Muscle layer of colon (tissue), 2 donors: ENCODE data around the gene SUPT3H.

Source experiments
- H3K27ac ChIP-seq: one replicate; pipeline ENCODE4 v1.7.0; 2013; ENCODE audit warnings: low read depth, mild to moderate bottlenecking, low read length, moderate library complexity
- H3K27me3 ChIP-seq, 2 donors: one replicate each; pipeline ENCODE4 v1.7.0; 2013; ENCODE audit warnings: low read length in 2 of 2, mild to moderate bottlenecking in 2 of 2; ENCODE audit not compliant: insufficient read depth in 2 of 2, control insufficient read depth in 1 of 2
- H3K36me3 ChIP-seq: one replicate; pipeline ENCODE4 v1.7.0; 2013; ENCODE audit warnings: mild to moderate bottlenecking, low read length; ENCODE audit not compliant: insufficient read depth
- H3K4me1 ChIP-seq: one replicate; pipeline ENCODE4 v1.7.0; 2013; ENCODE audit warnings: mild to moderate bottlenecking, low read length; ENCODE audit not compliant: insufficient read depth
- H3K4me3 ChIP-seq, 2 donors: one replicate each; pipeline ENCODE4 v1.7.0; 2013; ENCODE audit warnings: low read length in 2 of 2, low read depth in 1 of 2, mild to moderate bottlenecking in 1 of 2, moderate library complexity in 1 of 2
- H3K9ac ChIP-seq: one replicate; pipeline ENCODE4 v1.7.0; 2013; ENCODE audit warnings: low read length
- H3K9me3 ChIP-seq: one replicate; pipeline ENCODE4 v1.7.0; 2013; ENCODE audit warnings: mild to moderate bottlenecking, low read length
- donor health status: abdominal sarcoma.
- donor health status: Adenocarcinoma of cecum.

The SUPT3H gene

GRCh38 chr6:45132059-45132458 lies 245.7 kb downstream of the SUPT3H start:
- Histone ChIP-seq H3K36me3 (no peaks in the 10 kb centered on the region), H3K4me3 (no peak overlapping the region), H3K4me1 (no peaks in the 10 kb centered on the region), H3K9me3 (no peaks in the 10 kb centered on the region), H3K27me3 (no peaks in the 10 kb centered on the region), H3K9ac (no peak overlapping the region), H3K27ac (no peak overlapping the region)

- no peak overlapping the region for H3K27ac ChIP-seq
- no peaks in the 10 kb centered on the region for H3K9me3 ChIP-seq
- H3K4me1 ChIP-seq: no peaks in the 10 kb centered on the region
- no peak overlapping the region for H3K4me3 ChIP-seq
- H3K27me3 ChIP-seq: no peaks in the 10 kb centered on the region
- H3K36me3 ChIP-seq: no peaks in the 10 kb centered on the region
- no peak overlapping the region for H3K9ac ChIP-seq
Observed at GRCh38 chr6:45129051-45129450, 248.7 kb downstream of the SUPT3H start.

GRCh38 chr6:45127185-45127584 lies 250.5 kb downstream of the SUPT3H start:
- no peak overlapping the region for H3K27ac ChIP-seq
- no peaks in the 10 kb centered on the region for H3K9me3 ChIP-seq
- H3K4me3 ChIP-seq: no peak overlapping the region
- H3K4me1 ChIP-seq: no peaks in the 10 kb centered on the region
- no peak overlapping the region for H3K9ac ChIP-seq
- no peaks in the 10 kb centered on the region for H3K36me3 ChIP-seq
- no peaks in the 10 kb centered on the region for H3K27me3 ChIP-seq

GRCh38 chr6:45126033-45126432 lies 251.7 kb downstream of the SUPT3H start:
- no peaks in the 10 kb centered on the region for H3K36me3 ChIP-seq
- H3K4me3 ChIP-seq: no peak overlapping the region
- H3K27ac ChIP-seq: no peak overlapping the region
- H3K4me1 ChIP-seq: no peaks in the 10 kb centered on the region
- no peak overlapping the region for H3K9ac ChIP-seq
- H3K27me3 ChIP-seq: no peaks in the 10 kb centered on the region
- H3K9me3 ChIP-seq: no peaks in the 10 kb centered on the region

- no peaks in the 10 kb centered on the region for H3K36me3 ChIP-seq
- H3K4me1 ChIP-seq: no peaks in the 10 kb centered on the region
- H3K4me3 ChIP-seq: no peak overlapping the region
- H3K9ac ChIP-seq: no peak overlapping the region
- no peaks in the 10 kb centered on the region for H3K27me3 ChIP-seq
- H3K27ac ChIP-seq: no peak overlapping the region
- H3K9me3 ChIP-seq: no peaks in the 10 kb centered on the region
Observed at GRCh38 chr6:45123023-45123422, 254.7 kb downstream of the SUPT3H start.

- H3K27me3 ChIP-seq: no peaks in the 10 kb centered on the region
- no peak overlapping the region for H3K27ac ChIP-seq
- no peak overlapping the region for H3K4me3 ChIP-seq
- no peaks in the 10 kb centered on the region for H3K4me1 ChIP-seq
- no peaks in the 10 kb centered on the region for H3K36me3 ChIP-seq
- no peaks in the 10 kb centered on the region for H3K9me3 ChIP-seq
- H3K9ac ChIP-seq: no peak overlapping the region
Observed at GRCh38 chr6:45118754-45119153, 259.0 kb downstream of the SUPT3H start.

- no peaks in the 10 kb centered on the region for H3K4me1 ChIP-seq
- H3K27me3 ChIP-seq: no peaks in the 10 kb centered on the region
- H3K36me3 ChIP-seq: no peaks in the 10 kb centered on the region
- H3K9me3 ChIP-seq: no peaks in the 10 kb centered on the region
- no peak overlapping the region for H3K9ac ChIP-seq
- no peak overlapping the region for H3K27ac ChIP-seq
- H3K4me3 ChIP-seq: no peak overlapping the region
Observed at GRCh38 chr6:45116714-45117410, 260.9 kb downstream of the SUPT3H start.

GRCh38 chr6:45115696-45116095 lies 262.0 kb downstream of the SUPT3H start:
- Histone ChIP-seq H3K4me1 (no peaks in the 10 kb centered on the region), H3K9me3 (no peaks in the 10 kb centered on the region), H3K27me3 (no peaks in the 10 kb centered on the region), H3K36me3 (no peaks in the 10 kb centered on the region), H3K4me3 (no peak overlapping the region), H3K9ac (no peak overlapping the region), H3K27ac (no peak overlapping the region)

GRCh38 chr6:45112711-45113110 lies 265.0 kb downstream of the SUPT3H start:
- H3K36me3 ChIP-seq: no peaks in the 10 kb centered on the region
- H3K9me3 ChIP-seq: no peaks in the 10 kb centered on the region
- no peaks in the 10 kb centered on the region for H3K27me3 ChIP-seq
- H3K4me3 ChIP-seq: no peak overlapping the region
- no peaks in the 10 kb centered on the region for H3K4me1 ChIP-seq
- H3K27ac ChIP-seq: no peak overlapping the region
- H3K9ac ChIP-seq: no peak overlapping the region

- no peak overlapping the region for H3K9ac ChIP-seq
- no peak overlapping the region for H3K27ac ChIP-seq
- no peaks in the 10 kb centered on the region for H3K36me3 ChIP-seq
- no peak overlapping the region for H3K4me3 ChIP-seq
- H3K4me1 ChIP-seq: no peaks in the 10 kb centered on the region
- no peaks in the 10 kb centered on the region for H3K27me3 ChIP-seq
- H3K9me3 ChIP-seq: no peaks in the 10 kb centered on the region
Observed at GRCh38 chr6:45109551-45109950, 268.2 kb downstream of the SUPT3H start.

- Histone ChIP-seq H3K4me3 (no peak overlapping the region), H3K27ac (no peak overlapping the region), H3K9me3 (no peaks in the 10 kb centered on the region), H3K9ac (no peak overlapping the region), H3K27me3 (no peaks in the 10 kb centered on the region), H3K36me3 (no peaks in the 10 kb centered on the region), H3K4me1 (no peaks in the 10 kb centered on the region)
Observed at GRCh38 chr6:45105170-45105820, 272.4 kb downstream of the SUPT3H start.

GRCh38 chr6:45104429-45104828 lies 273.3 kb downstream of the SUPT3H start:
- H3K27me3 ChIP-seq: no peaks in the 10 kb centered on the region
- no peak overlapping the region for H3K27ac ChIP-seq
- no peak overlapping the region for H3K9ac ChIP-seq
- H3K4me1 ChIP-seq: no peaks in the 10 kb centered on the region
- no peak overlapping the region for H3K4me3 ChIP-seq
- no peaks in the 10 kb centered on the region for H3K9me3 ChIP-seq
- H3K36me3 ChIP-seq: no peaks in the 10 kb centered on the region
